Osteoblast (primary cell): ENCODE measurements around the gene ATXN1L. TPM values are rescaled to one million over a fixed set of nuclear protein-coding genes. Genes with fewer than 3 reads are reported as not detected.
"Not testable (repeated sequence)": the region's sequence is repeated elsewhere in the genome, so short reads cannot be mapped to it uniquely, and the experiment has no call there.

ENCODE experiments used
- DNase-seq: peaks from one replicate; pipeline ENCODE4 v3.0.0; 2011; ENCODE audit warnings: low spot score, mixed read lengths; ENCODE audit not compliant: insufficient read length; ENCODE audit errors: missing footprints
- H2AFZ ChIP-seq: 2 replicates; pipeline ENCODE4 v1.6.0; 2011; ENCODE audit warnings: mild to moderate bottlenecking, low read length
- H3K27ac ChIP-seq: 2 replicates; pipeline ENCODE4 v1.5.1; 2011; ENCODE audit warnings: mild to moderate bottlenecking, low read depth, low read length, moderate library complexity
- H3K27me3 ChIP-seq: 2 replicates; pipeline ENCODE4 v1.6.0; 2012; ENCODE audit warnings: mild to moderate bottlenecking, control low read depth, inconsistent platforms, low read length, moderate library complexity; ENCODE audit not compliant: insufficient read depth
- H3K36me3 ChIP-seq: 2 replicates; pipeline ENCODE4 v1.5.1; 2011; ENCODE audit warnings: mild to moderate bottlenecking, low read length, control low read depth, moderate library complexity; ENCODE audit not compliant: insufficient read depth
- H3K4me1 ChIP-seq: 2 replicates; pipeline ENCODE4 v1.5.1; 2011; ENCODE audit warnings: mild to moderate bottlenecking, low read length, control low read depth, moderate library complexity; ENCODE audit not compliant: insufficient read depth
- H3K4me2 ChIP-seq: 2 replicates; pipeline ENCODE4 v1.6.0; 2011; ENCODE audit warnings: mild to moderate bottlenecking, low read length; ENCODE audit not compliant: insufficient read depth
- H3K4me3 ChIP-seq: fragments of 200-600 bp; sonication (generic); 3 replicates; pipeline ENCODE4 v1.5.1; 2012; ENCODE audit warnings: mild to moderate bottlenecking, low read length, inconsistent platforms; ENCODE audit not compliant: insufficient read depth
- H3K79me2 ChIP-seq: 2 replicates; pipeline ENCODE4 v1.6.0; 2012; ENCODE audit warnings: mild to moderate bottlenecking, low read length, control low read depth, inconsistent platforms; ENCODE audit not compliant: insufficient read depth
- H3K9me3 ChIP-seq: 2 replicates; pipeline ENCODE4 v1.5.1; 2011; ENCODE audit warnings: low read depth, low read length, control low read depth
- H4K20me1 ChIP-seq: 2 replicates; pipeline ENCODE4 v1.6.0; 2012; ENCODE audit warnings: mild to moderate bottlenecking, low read length, control low read depth; ENCODE audit not compliant: insufficient read depth
- CTCF ChIP-seq: IDR thresholded peaks from 2 replicates; pipeline ENCODE4 v1.5.1; 2011; ENCODE audit warnings: mild to moderate bottlenecking, low read depth, low read length, moderate library complexity; ENCODE audit errors: extremely low read depth
- total RNA-seq: library from RNA; depleted of rRNA; stranded (reverse); fragments of >200 nt; gene quantifications from 2 replicates; pipeline ENCODE4 v1.2.3, GENCODE V29; 2012

The ATXN1L gene
- total RNA-seq, 1 donor, result 15.9 TPM

GRCh38 chr16:71807905-71808592 lies 37.7 kb upstream of the ATXN1L start:
- Histone ChIP-seq H3K79me2 (peaks cover 57% of the 10 kb centered on the region), H3K4me2 (peak overlapping the region; percentile 64), H3K9me3 (no peaks in the 10 kb centered on the region)

GRCh38 chr16:71808593-71809459 lies 37.0 kb upstream of the ATXN1L start, which contains the start of gene AP1G1:
Gene AP1G1 (minus strand): TSS chr16:71808834. CDS start chr16:71789479, 19,355 bp downstream.
- H2AFZ ChIP-seq, result peak within 1 kb of the TSS; percentile 100
- peaks cover 13% of the 10 kb centered on the region for H3K36me3 ChIP-seq
- DNase-seq, result peak; percentile 96
- peaks cover 49% of the 10 kb centered on the region for H3K79me2 ChIP-seq
- no peak for TF ChIP-seq CTCF
- H3K4me1 ChIP-seq, result peaks cover 18% of the 10 kb centered on the region
- peak within 1 kb of the TSS; percentile 91 for H3K4me3 ChIP-seq
- H3K9me3 ChIP-seq, result no peaks in the 10 kb centered on the region
- H3K27me3 ChIP-seq, result no peaks in the 10 kb centered on the region
- peaks cover 25% of the 10 kb centered on the region for H4K20me1 ChIP-seq
- H3K27ac ChIP-seq, result peak within 1 kb of the TSS; percentile 100
- peak within 1 kb of the TSS; percentile 98 for H3K4me2 ChIP-seq

More at GRCh38 chr16:71807905-71808592, 37.7 kb upstream of the ATXN1L start:
- H3K4me1 ChIP-seq, result peaks cover 18% of the 10 kb centered on the region
- H3K4me3 ChIP-seq, result peak overlapping the region; percentile 91
- no peaks in the 10 kb centered on the region for H3K27me3 ChIP-seq
- no peak for TF ChIP-seq CTCF
- H3K27ac ChIP-seq, result peak overlapping the region; percentile 100
- peaks cover 31% of the 10 kb centered on the region for H4K20me1 ChIP-seq
- peak; percentile 73 for DNase-seq
- peak overlapping the region; percentile 100 for H2AFZ ChIP-seq
- peaks cover 13% of the 10 kb centered on the region for H3K36me3 ChIP-seq

- not testable (repeated sequence) for H2AFZ ChIP-seq, H3K27me3 ChIP-seq, DNase-seq, H3K4me3 ChIP-seq, H3K36me3 ChIP-seq, H3K9me3 ChIP-seq, H3K4me2 ChIP-seq
- peaks cover 18% of the 10 kb centered on the region for H3K4me1 ChIP-seq
- peaks cover 17% of the 10 kb centered on the region for H4K20me1 ChIP-seq
- peaks cover 37% of the 10 kb centered on the region for H3K79me2 ChIP-seq
- peak overlapping the region; percentile 100 for H3K27ac ChIP-seq
These were observed 35.6 kb upstream of the ATXN1L start for GRCh38 chr16:71810155-71810530.

GRCh38 chr16:71811261-71811803 lies 34.4 kb upstream of the ATXN1L start:
- Histone ChIP-seq H3K4me3 (no peak overlapping the region), H4K20me1 (peaks cover 11% of the 10 kb centered on the region), H3K4me2 (no peak overlapping the region), H3K4me1 (peaks cover 21% of the 10 kb centered on the region), H2AFZ (no peak overlapping the region), H3K27ac (no peak overlapping the region), H3K9me3 (no peaks in the 10 kb centered on the region), H3K36me3 (peaks cover 7% of the 10 kb centered on the region), H3K79me2 (peaks cover 25% of the 10 kb centered on the region), H3K27me3 (no peaks in the 10 kb centered on the region)
- no peak for TF ChIP-seq CTCF
- no peak for DNase-seq

GRCh38 chr16:71817155-71817500 lies 28.6 kb upstream of the ATXN1L start:
- H4K20me1 ChIP-seq, H3K79me2 ChIP-seq, DNase-seq, H3K9me3 ChIP-seq, H3K36me3 ChIP-seq, H3K27me3 ChIP-seq: not testable (repeated sequence)
- Histone ChIP-seq H3K4me3 (peak overlapping the region; percentile 9), H2AFZ (peak overlapping the region; percentile 7), H3K27ac (peak overlapping the region; percentile 78), H3K4me2 (peak overlapping the region; percentile 69), H3K4me1 (peaks cover 20% of the 10 kb centered on the region)
